ENCODE results near the gene HOXD1. TPM values are rescaled to one million over a fixed set of nuclear protein-coding genes. Genes with fewer than 3 reads are reported as not detected.

HOXD1 gene
- total RNA-seq, 1 experiment from 2014 or later, result not detected

DNA sequence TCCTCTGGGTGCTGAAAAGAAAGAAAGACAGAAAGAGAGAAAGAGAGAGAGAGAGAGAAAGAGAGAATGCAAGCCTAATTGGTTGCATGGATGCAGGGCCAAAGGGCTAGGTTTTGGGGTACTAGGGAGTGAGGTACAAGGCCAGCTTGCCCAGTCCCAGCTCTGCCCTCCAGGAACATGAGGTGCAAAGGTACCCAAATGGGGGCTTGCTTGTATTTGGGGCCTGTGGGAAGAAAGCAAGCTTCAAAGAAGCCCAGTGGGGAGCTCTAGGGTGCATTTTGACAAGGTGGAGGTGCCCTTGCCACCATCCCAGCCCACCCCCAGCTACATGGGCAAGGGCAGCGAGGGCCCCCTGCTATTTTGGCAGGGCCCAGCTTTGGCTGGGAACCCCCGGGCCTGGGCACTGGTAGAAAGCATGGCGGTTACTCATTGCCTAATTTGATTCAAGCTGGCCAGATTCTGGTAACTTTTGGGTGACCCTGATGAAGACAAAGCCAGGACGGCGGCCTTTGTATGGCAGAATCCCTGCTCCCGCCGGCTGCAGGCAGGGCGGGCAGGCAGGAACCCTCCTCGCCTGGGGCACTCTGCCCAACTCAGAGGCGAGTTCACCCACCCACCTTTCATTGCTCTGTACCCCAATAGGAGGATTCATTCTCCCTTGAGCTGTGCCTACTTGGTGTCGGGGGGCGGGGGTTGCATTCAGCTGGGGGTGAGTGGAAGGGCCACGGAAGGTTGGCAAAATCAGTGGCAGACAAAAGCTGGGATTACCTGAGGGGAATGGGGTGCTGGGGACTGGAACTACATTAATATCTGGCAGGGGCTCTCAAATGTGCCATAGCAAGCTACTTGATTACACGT is 37.7 kb upstream of the HOXD1 start:
- no peaks in the 10 kb centered on the region for H3K27me3 Mint-ChIP-seq (ENCODE audit: insufficient read depth, unreplicated experiment)
- DNase-seq (ENCODE audit: unreplicated experiment), result no peak
- H3K4me3 Mint-ChIP-seq (ENCODE audit: unreplicated experiment), result no peak overlapping the region
- H3K9me3 Mint-ChIP-seq (ENCODE audit: unreplicated experiment), result no peaks in the 10 kb centered on the region
- H3K36me3 Mint-ChIP-seq (ENCODE audit: insufficient read depth, unreplicated experiment), result peaks cover 5% of the 10 kb centered on the region
- intact Hi-C loops (cut with micrococcal nuclease), result no loop called here
- no TSS peak for BruUV-seq (replicated peaks)
- no peaks in the 10 kb centered on the region for H3K4me1 Mint-ChIP-seq (ENCODE audit: insufficient read depth, unreplicated experiment)
- CTCF ChIA-PET, result interaction anchor here (1.0 to 3.0 kb wide), 4 partner anchors 17 to 501 kb away, joined by 3 to 12 read pairs (median 8); no protein-coding TSS in a partner anchor
- H3K27ac Mint-ChIP-seq (ENCODE audit: low read depth, unreplicated experiment), result no peak overlapping the region
- POLR2A ChIA-PET, result no interaction called here
- TF ChIP-seq, protein P1, sequence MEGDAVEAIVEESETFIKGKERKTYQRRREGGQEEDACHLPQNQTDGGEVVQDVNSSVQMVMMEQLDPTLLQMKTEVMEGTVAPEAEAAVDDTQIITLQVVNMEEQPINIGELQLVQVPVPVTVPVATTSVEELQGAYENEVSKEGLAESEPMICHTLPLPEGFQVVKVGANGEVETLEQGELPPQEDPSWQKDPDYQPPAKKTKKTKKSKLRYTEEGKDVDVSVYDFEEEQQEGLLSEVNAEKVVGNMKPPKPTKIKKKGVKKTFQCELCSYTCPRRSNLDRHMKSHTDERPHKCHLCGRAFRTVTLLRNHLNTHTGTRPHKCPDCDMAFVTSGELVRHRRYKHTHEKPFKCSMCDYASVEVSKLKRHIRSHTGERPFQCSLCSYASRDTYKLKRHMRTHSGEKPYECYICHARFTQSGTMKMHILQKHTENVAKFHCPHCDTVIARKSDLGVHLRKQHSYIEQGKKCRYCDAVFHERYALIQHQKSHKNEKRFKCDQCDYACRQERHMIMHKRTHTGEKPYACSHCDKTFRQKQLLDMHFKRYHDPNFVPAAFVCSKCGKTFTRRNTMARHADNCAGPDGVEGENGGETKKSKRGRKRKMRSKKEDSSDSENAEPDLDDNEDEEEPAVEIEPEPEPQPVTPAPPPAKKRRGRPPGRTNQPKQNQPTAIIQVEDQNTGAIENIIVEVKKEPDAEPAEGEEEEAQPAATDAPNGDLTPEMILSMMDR (IDR thresholded peaks at IDR 0.05; ENCODE audit: unreplicated experiment), result no peak

DNA sequence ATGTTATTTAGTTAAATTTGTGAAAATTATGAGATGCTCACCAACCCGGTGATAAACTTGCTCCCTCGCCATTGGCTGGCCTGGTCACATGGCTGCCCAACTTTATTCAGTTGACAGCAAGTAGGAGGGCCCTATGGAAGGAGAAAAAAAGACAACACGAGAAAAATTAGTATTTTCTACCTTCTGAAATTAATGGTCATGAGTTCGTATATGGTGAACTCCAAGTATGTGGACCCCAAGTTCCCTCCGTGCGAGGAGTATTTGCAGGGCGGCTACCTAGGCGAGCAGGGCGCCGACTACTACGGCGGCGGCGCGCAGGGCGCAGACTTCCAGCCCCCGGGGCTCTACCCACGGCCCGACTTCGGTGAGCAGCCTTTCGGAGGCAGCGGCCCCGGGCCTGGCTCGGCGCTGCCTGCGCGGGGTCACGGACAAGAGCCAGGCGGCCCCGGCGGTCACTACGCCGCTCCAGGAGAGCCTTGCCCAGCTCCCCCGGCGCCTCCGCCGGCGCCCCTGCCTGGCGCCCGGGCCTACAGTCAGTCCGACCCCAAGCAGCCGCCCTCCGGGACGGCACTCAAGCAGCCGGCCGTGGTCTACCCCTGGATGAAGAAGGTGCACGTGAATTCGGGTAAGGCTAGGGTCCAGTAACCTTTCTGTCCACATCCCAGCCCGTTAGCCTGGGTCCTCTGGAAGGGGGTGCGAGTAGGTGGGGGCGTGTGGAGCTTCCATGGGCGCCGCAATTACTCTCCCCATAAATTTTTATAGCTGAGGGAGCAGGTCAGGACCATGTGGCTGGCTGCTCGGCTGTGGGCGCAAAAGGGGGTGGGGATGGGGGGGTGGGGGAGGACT is 36.8 kb upstream of the HOXD1 start, which contains the start of gene HOXD4:
Gene HOXD4 (plus strand): TSS at position 109 of the 846 bp plus-strand sequence. CDS start 84 bp downstream, at position 193.
- no peak for DNase-seq (ENCODE audit: unreplicated experiment)
- no TSS peak for BruUV-seq (replicated peaks)
- Mint-ChIP-seq H3K4me1 (ENCODE audit: insufficient read depth, unreplicated experiment) (no peaks in the 10 kb centered on the region), H3K4me3 (ENCODE audit: unreplicated experiment) (no peak within 1 kb of the TSS), H3K9me3 (ENCODE audit: unreplicated experiment) (no peaks in the 10 kb centered on the region), H3K27ac (ENCODE audit: low read depth, unreplicated experiment) (no peak within 1 kb of the TSS), H3K36me3 (ENCODE audit: insufficient read depth, unreplicated experiment) (peaks cover 5% of the 10 kb centered on the region), H3K27me3 (ENCODE audit: insufficient read depth, unreplicated experiment) (no peaks in the 10 kb centered on the region)
- TF ChIP-seq, protein P1 (IDR thresholded peaks at IDR 0.05; ENCODE audit: unreplicated experiment), result no peak
- intact Hi-C loops (cut with micrococcal nuclease), result no loop called here
- POLR2A ChIA-PET, result no interaction called here
- CTCF ChIA-PET, result interaction anchor here (0.6 to 1.7 kb wide), 4 partner anchors 486 to 998 kb away, joined by 4 to 10 read pairs (median 6); no protein-coding TSS in a partner anchor

DNA sequence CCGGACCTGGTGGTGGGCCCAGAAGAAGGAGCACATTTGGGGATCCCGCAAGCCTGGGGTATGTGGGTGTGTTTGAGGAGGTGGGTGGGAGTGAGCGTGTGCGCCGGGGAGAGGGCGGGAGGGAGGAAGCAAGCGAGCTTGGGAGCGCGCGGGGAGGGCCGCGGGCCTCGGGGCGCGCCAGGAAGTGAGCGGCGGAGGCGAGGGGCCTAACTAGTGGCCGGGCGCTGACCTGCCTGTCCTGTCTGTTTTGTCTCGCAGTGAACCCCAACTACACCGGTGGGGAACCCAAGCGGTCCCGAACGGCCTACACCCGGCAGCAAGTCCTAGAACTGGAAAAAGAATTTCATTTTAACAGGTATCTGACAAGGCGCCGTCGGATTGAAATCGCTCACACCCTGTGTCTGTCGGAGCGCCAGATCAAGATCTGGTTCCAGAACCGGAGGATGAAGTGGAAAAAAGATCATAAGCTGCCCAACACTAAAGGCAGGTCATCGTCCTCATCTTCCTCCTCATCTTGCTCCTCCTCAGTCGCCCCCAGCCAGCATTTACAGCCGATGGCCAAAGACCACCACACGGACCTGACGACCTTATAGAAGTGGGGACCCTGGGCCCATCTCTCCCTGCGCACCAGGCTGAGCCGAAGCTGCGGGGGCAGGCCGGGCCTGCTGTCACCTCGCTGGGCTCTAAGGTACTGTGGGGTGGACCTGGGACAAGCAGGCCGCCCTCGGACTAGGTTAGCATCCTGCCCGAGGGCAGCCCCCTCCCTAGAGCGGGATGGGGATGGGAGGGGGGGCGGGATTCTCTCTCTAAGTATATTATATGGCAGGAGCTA is 35.9 kb upstream of the HOXD1 start:
- no peak for DNase-seq (ENCODE audit: unreplicated experiment)
- H3K27ac Mint-ChIP-seq (ENCODE audit: low read depth, unreplicated experiment), result no peak overlapping the region
- ChIA-PET CTCF (interaction anchor here (0.6 to 0.7 kb wide), 3 partner anchors 13 to 997 kb away, joined by 3 to 5 read pairs (median 4); no protein-coding TSS in a partner anchor), POLR2A (no interaction called here)
- intact Hi-C loops (cut with micrococcal nuclease), result no loop called here
- no peaks in the 10 kb centered on the region for H3K4me1 Mint-ChIP-seq (ENCODE audit: insufficient read depth, unreplicated experiment)
- peaks cover 5% of the 10 kb centered on the region for H3K36me3 Mint-ChIP-seq (ENCODE audit: insufficient read depth, unreplicated experiment)
- H3K9me3 Mint-ChIP-seq (ENCODE audit: unreplicated experiment), result no peaks in the 10 kb centered on the region
- no TSS peak for BruUV-seq (replicated peaks)
- no peak overlapping the region for H3K4me3 Mint-ChIP-seq (ENCODE audit: unreplicated experiment)
- H3K27me3 Mint-ChIP-seq (ENCODE audit: insufficient read depth, unreplicated experiment), result no peaks in the 10 kb centered on the region
- TF ChIP-seq, protein P1 (IDR thresholded peaks at IDR 0.05; ENCODE audit: unreplicated experiment), result no peak

Data from MCF 10A (cell line).